GM12873 (cell line): ENCODE results near the gene SAMD3.

Experiments
- TF ChIP-seq, protein P1 (sequence below): IDR thresholded peaks from 2 replicates; pipeline ENCODE4 v1.5.1; 2012; ENCODE audit warnings: low read depth, mild to moderate bottlenecking, moderate library complexity, low read length, control low read depth; ENCODE audit not compliant: insufficient read depth; ENCODE audit errors: missing control alignments

SAMD3 gene

DNA sequence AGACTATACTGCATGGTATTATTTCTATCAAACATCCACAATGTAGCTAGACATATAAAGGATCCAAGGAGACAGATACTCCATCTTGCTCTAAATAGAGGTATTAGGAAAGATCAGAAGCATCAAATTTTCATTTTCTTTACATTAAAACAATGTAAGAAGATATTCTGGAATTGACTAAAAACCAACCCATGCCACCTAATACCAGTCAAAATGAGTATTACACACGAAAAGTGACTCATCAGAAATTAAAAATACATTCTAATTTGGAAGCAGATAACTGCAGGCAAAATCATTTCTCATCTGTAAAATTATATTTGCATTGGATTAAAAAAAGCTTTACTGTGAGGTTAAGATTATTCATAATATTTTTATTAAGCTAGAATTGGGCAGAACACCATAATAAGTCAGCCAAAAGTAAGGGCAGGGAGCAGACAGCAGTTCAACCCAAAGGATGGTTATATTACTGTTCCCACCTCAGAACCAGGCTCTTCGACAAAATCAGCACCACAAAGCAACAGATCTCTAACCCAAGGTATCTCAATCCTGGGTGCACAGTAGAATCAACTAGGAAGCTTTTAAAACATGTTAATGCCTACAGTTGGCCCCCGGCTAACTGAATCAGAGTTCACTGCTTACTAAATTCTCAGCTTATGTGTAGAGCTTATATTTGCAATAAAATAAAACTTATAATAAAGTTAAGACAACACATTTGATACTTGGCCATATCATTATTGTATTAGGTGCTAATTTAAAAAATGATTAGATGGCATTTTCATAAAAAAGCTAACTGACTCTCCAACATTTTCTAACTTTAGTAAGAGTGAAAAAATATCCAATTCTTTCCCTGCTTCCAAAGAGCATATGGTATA is 35.2 kb downstream of the SAMD3 start:
- TF ChIP-seq, protein P1, sequence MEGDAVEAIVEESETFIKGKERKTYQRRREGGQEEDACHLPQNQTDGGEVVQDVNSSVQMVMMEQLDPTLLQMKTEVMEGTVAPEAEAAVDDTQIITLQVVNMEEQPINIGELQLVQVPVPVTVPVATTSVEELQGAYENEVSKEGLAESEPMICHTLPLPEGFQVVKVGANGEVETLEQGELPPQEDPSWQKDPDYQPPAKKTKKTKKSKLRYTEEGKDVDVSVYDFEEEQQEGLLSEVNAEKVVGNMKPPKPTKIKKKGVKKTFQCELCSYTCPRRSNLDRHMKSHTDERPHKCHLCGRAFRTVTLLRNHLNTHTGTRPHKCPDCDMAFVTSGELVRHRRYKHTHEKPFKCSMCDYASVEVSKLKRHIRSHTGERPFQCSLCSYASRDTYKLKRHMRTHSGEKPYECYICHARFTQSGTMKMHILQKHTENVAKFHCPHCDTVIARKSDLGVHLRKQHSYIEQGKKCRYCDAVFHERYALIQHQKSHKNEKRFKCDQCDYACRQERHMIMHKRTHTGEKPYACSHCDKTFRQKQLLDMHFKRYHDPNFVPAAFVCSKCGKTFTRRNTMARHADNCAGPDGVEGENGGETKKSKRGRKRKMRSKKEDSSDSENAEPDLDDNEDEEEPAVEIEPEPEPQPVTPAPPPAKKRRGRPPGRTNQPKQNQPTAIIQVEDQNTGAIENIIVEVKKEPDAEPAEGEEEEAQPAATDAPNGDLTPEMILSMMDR, result no peak

DNA sequence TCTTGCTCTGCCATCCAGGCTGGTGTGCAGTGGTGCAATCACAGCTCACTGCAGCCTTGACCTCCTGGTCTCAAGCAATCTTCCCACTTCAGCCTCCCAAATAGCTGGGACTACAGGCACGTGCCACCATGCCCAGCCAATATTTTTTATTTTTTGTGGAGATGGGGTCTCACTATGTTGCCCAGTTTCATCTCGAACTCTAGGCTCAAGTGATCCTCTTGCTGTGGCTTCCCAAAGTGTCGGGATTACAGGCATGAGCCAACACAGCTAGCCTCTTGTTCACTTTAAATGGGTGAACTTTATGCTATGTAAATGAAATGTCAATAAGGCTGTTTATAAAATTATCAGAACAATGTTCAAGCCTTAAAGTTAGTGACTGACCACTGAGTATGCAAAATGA is 37.1 kb downstream of the SAMD3 start:
- TF ChIP-seq, protein P1, result no peak

DNA sequence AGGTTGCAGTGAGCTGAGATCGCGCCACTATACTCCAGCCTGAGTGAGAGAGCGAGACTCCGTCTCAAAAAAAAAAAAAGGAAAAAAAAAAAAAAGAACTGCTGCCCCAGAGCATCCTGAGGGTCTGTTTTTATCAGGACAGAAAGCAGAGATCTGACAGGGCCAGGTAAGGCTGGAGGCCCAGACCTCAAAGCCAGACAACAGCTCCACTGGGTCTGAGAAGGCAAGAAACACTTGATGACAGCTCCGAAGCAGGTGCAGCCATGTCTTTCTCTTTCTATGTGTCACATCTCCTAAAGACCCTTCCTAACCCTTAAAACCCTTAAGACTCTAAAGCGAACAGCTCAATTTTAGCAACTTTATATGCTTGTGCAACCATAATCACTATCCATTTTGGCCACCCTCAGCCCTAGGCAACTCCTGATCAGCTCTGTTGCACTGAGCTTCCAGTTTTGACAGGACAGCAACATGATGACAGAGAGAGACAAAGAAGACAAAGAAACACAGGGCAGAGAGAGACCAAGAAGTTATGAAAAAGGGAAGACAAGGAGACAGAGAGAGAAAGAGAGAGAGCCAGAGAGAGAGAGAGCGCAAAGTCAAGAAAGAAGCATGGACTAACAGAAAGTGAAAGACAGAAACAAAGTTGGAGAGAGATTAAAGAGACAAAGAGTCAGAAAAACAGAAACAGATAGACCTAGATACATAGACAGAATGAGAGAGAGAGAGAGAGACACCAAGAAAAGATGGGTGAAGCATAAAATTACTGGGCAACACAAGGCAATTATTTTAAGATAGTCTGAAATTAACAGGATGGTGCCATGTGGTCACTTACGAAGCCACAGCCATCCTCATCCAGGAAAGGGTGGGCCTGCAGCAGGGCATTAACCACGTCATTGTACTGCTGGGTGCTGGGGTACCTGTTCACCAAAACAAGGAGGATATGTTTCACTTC is 39.2 kb downstream of the SAMD3 start:
- TF ChIP-seq, protein P1, result no peak

DNA sequence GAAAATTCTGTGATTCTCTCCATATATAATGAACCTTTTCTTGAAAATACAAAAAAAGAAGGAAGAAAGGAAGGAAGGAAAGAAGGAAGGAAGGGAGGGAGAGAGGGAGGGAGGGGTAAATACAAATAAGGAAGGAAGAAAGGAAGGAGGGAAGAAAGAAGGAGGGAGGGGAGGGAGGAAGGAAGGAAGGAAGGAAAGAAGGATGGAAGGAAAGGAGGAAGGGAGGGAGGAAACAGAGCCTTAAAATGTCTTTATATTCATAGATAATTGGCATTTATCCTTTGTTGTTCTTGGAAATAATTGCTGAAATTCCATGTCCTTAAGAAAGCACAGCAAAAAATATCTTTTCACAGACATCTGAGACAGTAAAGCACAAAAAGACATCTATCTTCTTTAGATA is 40.3 kb downstream of the SAMD3 start:
- TF ChIP-seq, protein P1, result no peak

DNA sequence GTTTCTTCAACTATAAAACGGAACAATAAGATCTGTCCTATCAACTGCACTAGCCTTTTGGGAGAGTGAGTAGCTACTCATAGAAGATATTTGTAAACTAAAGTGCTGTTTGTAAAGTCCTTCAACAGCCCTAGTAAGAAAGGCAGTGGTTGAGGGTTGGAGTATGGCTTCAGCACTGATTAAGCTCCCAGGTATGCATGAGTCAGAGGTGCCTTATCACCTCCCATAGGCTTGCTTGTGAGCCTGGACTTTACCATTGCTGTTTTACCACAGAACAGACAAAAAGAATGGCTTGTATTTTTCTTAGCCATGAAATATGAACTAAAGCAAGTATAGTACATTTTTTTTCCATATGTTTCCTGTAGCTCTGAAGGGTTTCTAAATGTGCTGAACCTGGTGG is 44.1 kb downstream of the SAMD3 start:
- TF ChIP-seq, protein P1, result no peak

DNA sequence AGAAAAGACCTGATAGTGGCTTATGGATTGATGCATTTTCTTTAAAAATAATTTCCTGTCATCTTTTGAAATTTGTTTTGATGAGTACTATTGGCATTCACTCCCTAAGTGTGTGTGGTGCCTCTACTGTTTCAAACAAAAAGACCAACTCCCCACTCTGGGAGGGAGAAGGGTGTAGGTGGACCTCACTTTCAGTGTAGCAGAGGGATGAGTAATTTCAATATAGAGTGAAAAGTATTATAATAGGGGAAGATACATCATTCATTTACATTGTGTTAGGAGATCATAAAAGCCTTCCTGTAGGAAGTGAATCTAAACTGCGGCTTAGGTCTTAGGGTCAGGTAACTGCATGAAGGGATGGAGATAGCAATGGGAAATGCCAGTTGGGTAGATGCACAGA is 46.4 kb downstream of the SAMD3 start:
- TF ChIP-seq, protein P1, result no peak

DNA sequence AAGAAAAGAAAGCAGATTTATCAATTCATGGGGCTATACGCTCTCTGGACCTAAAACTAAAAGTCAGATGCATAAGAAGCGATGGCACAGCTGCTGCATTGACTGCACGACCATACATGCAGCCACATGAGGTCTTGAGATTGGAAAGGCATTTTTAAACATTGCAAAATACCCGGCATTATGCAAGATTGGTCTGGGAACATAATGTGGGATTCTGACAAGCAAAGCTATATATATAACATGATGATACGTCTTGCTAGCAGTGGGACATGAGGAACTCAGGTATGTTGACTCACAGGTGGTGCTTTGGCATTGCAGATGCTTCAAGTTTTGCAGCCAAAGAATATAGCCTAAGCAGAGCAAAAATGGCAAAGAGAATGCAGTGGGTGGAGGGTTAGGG is 55.1 kb downstream of the SAMD3 start:
- TF ChIP-seq, protein P1, result no peak
